Kasumi-1 (cell line): ENCODE results near the gene KCNN4.
A peak's percentile ranks its signal among the peaks of the same experiment; 100 is the strongest.
"Not testable (repeated sequence)": the region's sequence is repeated elsewhere in the genome, so short reads cannot be mapped to it uniquely, and the experiment has no call there.

Experiments
- DNase-seq, 2 experiments: peaks; one replicate each; lab custom pipeline; 2025; lab: John Stamatoyannopoulos, UW

KCNN4 gene

GRCh38 chr19:43798546-43799409 lies 18.0 kb upstream of the KCNN4 start:
- no peak for DNase-seq

GRCh38 chr19:43798026-43798545 lies 17.3 kb upstream of the KCNN4 start:
- DNase-seq = no peak

- DNase-seq = no peak
These were observed 16.8 kb upstream of the KCNN4 start for GRCh38 chr19:43797556-43797955.

GRCh38 chr19:43797118-43797517 lies 16.3 kb upstream of the KCNN4 start:
- no peak for DNase-seq

GRCh38 chr19:43790587-43790986 lies 9.8 kb upstream of the KCNN4 start:
- no peak for DNase-seq

- DNase-seq = peak; percentile 76 to 87
These were observed 8.3 kb upstream of the KCNN4 start for GRCh38 chr19:43789029-43789428.

GRCh38 chr19:43786665-43787064 lies 5.9 kb upstream of the KCNN4 start:
- no peak for DNase-seq

GRCh38 chr19:43784981-43785808 lies 4.4 kb upstream of the KCNN4 start:
- peak; percentile 86 to 87 for DNase-seq

GRCh38 chr19:43784241-43784980 lies 3.6 kb upstream of the KCNN4 start:
- DNase-seq = peak; percentile 8 to 11

- no peak for DNase-seq
These were observed 2.9 kb upstream of the KCNN4 start for GRCh38 chr19:43783636-43784035.

- DNase-seq = no peak
These were observed 2.0 kb upstream of the KCNN4 start for GRCh38 chr19:43782689-43783231.

- no peak for DNase-seq
These were observed 1.5 kb upstream of the KCNN4 start for GRCh38 chr19:43782311-43782660.

- no peak for DNase-seq
These were observed 997 bp upstream of the KCNN4 start for GRCh38 chr19:43781630-43782310.

- DNase-seq = peak; percentile 66 to 69
These were observed 953 bp downstream of the KCNN4 start for GRCh38 chr19:43779820-43780219.

- no peak for DNase-seq
These were observed 1.5 kb downstream of the KCNN4 start for GRCh38 chr19:43779147-43779819.

GRCh38 chr19:43778651-43779050 lies 2.1 kb downstream of the KCNN4 start:
- no peak for DNase-seq

- DNase-seq = peak; percentile 96 to 97
These were observed 3.5 kb downstream of the KCNN4 start for GRCh38 chr19:43777163-43777695.

GRCh38 chr19:43776286-43776685 lies 4.5 kb downstream of the KCNN4 start:
- DNase-seq = no peak

- no peak for DNase-seq
These were observed 5.4 kb downstream of the KCNN4 start for GRCh38 chr19:43775299-43775890.

GRCh38 chr19:43774940-43775258 lies 5.9 kb downstream of the KCNN4 start:
- not testable (repeated sequence) for DNase-seq
